ENCODE data around the gene ZNF17. TPM values are rescaled to one million over a fixed set of nuclear protein-coding genes. Genes with fewer than 3 reads are reported as not detected.
"Not testable (repeated sequence)": the region's sequence is repeated elsewhere in the genome, so short reads cannot be mapped to it uniquely, and the experiment has no call there.

The ZNF17 gene
- total RNA-seq, 1 donor from 2014 or later: 1.5 TPM

- intact Hi-C loops (cut with DNase I): no loop called here
- TF ChIP-seq CTCF (IDR thresholded peaks at IDR 0.05): no peak
- no peak for DNase-seq (ENCODE audit: low spot score in 2 of 2)
- H3K36me3 ChIP-seq: peaks cover 63 to 73% of the 10 kb centered on the region in 2 donors
- no peak overlapping the region for H3K27ac ChIP-seq
- no peaks in the 10 kb centered on the region for H3K4me1 ChIP-seq
- H3K4me3 ChIP-seq: no peak overlapping the region
- no peaks in the 10 kb centered on the region for H3K27me3 ChIP-seq
- H3K9me3 ChIP-seq: peaks cover 31 to 40% of the 10 kb centered on the region in 2 donors
These were observed 36.8 kb upstream of the ZNF17 start for GRCh38 chr19:57374179-57374578.

- Histone ChIP-seq H3K36me3 (peaks cover 63 to 73% of the 10 kb centered on the region in 2 donors), H3K9me3 (peaks cover 36 to 45% of the 10 kb centered on the region in 2 donors)
- DNase-seq (ENCODE audit: low spot score in 2 of 2); intact Hi-C loops (cut with DNase I); H3K4me1 ChIP-seq; H3K4me3 ChIP-seq; H3K27ac ChIP-seq; H3K27me3 ChIP-seq: not testable (repeated sequence)
These were observed 36.3 kb upstream of the ZNF17 start for GRCh38 chr19:57374647-57375046.

- H3K4me3 ChIP-seq: no peak overlapping the region
- peaks cover 41 to 60% of the 10 kb centered on the region in 2 donors for H3K9me3 ChIP-seq
- TF ChIP-seq CTCF (IDR thresholded peaks at IDR 0.05): no peak
- H3K4me1 ChIP-seq: no peaks in the 10 kb centered on the region
- H3K36me3 ChIP-seq: peaks cover 62 to 70% of the 10 kb centered on the region in 2 donors
- H3K27me3 ChIP-seq: no peaks in the 10 kb centered on the region
- no peak overlapping the region for H3K27ac ChIP-seq
- no peak for DNase-seq (ENCODE audit: low spot score in 2 of 2)
- intact Hi-C loops (cut with DNase I): no loop called here
These were observed 34.8 kb upstream of the ZNF17 start for GRCh38 chr19:57376151-57376550.

GRCh38 chr19:57377498-57378146 lies 33.3 kb upstream of the ZNF17 start:
- Histone ChIP-seq H3K36me3 (peaks cover 48 to 55% of the 10 kb centered on the region in 2 donors), H3K4me3 (no peak overlapping the region)

GRCh38 chr19:57380923-57381322 lies 30.0 kb upstream of the ZNF17 start:
- H3K4me1 ChIP-seq: no peaks in the 10 kb centered on the region
- no peak overlapping the region for H3K27ac ChIP-seq
- peaks cover 19 to 27% of the 10 kb centered on the region in 2 donors for H3K36me3 ChIP-seq
- H3K9me3 ChIP-seq: peaks cover 37 to 57% of the 10 kb centered on the region in 2 donors
- TF ChIP-seq CTCF (IDR thresholded peaks at IDR 0.05): no peak
- H3K4me3 ChIP-seq: no peak overlapping the region
- no peaks in the 10 kb centered on the region for H3K27me3 ChIP-seq
- intact Hi-C loops (cut with DNase I): no loop called here
- DNase-seq (ENCODE audit: low spot score in 2 of 2): no peak

More at GRCh38 chr19:57377498-57378146, 33.3 kb upstream of the ZNF17 start:
- intact Hi-C loops (cut with DNase I): no loop called here
- TF ChIP-seq CTCF (IDR thresholded peaks at IDR 0.05): no peak
- H3K27ac ChIP-seq: no peak overlapping the region
- peaks cover 41 to 66% of the 10 kb centered on the region in 2 donors for H3K9me3 ChIP-seq
- no peak for DNase-seq (ENCODE audit: low spot score in 2 of 2)
- H3K27me3 ChIP-seq: no peaks in the 10 kb centered on the region
- no peaks in the 10 kb centered on the region for H3K4me1 ChIP-seq

GRCh38 chr19:57382806-57383488 lies 28.0 kb upstream of the ZNF17 start:
- intact Hi-C loops (cut with DNase I): no loop called here
- Histone ChIP-seq H3K4me3 (no peak overlapping the region), H3K4me1 (no peaks in the 10 kb centered on the region), H3K27ac (no peak overlapping the region), H3K9me3 (peaks cover 19 to 38% of the 10 kb centered on the region in 2 donors), H3K36me3 (peaks cover 3 to 6% of the 10 kb centered on the region in 2 donors), H3K27me3 (no peaks in the 10 kb centered on the region)
- DNase-seq (ENCODE audit: low spot score in 2 of 2): no peak
- TF ChIP-seq CTCF (IDR thresholded peaks at IDR 0.05): no peak

Data from ascending aorta (tissue), 2 donors.